MM.1S (cell line): Measurements from ENCODE around the gene PCA3.

Experiments used
- CTCF ChIP-seq: fragments of 300-600 bp; sonication (generic); IDR thresholded peaks from 2 replicates; pipeline ENCODE4 v1.5.1; 2016; ENCODE audit warnings: antibody characterized with exemption, low read length, mixed read lengths
- EZH2phosphoT487 ChIP-seq: fragments of 300-600 bp; sonication (generic); IDR thresholded peaks from 2 replicates; pipeline ENCODE4 v1.6.1; 2018; ENCODE audit warnings: antibody characterized with exemption, low read length

GRCh38 chr9:76803083-76803482, 38.8 kb downstream of the PCA3 start:
- TF ChIP-seq CTCF = no peak
- TF ChIP-seq EZH2phosphoT487 = no peak
